Measurements from ENCODE around the gene CYSLTR2. TPM values are rescaled to one million over a fixed set of nuclear protein-coding genes. Genes with fewer than 3 reads are reported as not detected.

CYSLTR2 gene
- total and polyA plus RNA-seq, 2 of the 8 experiments (the other 6 are each of a cell fraction or from before 2014, with no cell fraction given): not detected

- peaks cover 0 to 4% (median 0%) of the 10 kb centered on the region in 4 experiments; a peak in 1 of 7 replicates for H3K4me1 ChIP-seq (replicated peaks in 1 of 4; ENCODE audit: control insufficient read depth in 3 of 4, insufficient read depth in 4 of 4, low read length in 3 of 4)
- CTCF ChIA-PET (ENCODE audit: partially characterized antibody): no interaction called here
- H4K5ac ChIP-seq (ENCODE audit: insufficient read length, low read depth, low read length): no peak overlapping the region
- no peak overlapping the region for H3K18ac ChIP-seq (ENCODE audit: extremely low read depth, low read length)
- no peak overlapping the region for H2BK12ac ChIP-seq (ENCODE audit: low read depth, low read length)
- no peak overlapping the region for H3K4ac ChIP-seq (replicated peaks; ENCODE audit: insufficient read length, low read depth, low read length)
- H3K56ac ChIP-seq (replicated peaks; ENCODE audit: insufficient read length, low read depth, low read length): no peak overlapping the region
- no peak overlapping the region for H3K4me3 ChIP-seq (ENCODE audit: extremely low read depth in 1 of 4, insufficient read depth in 2 of 4, low read depth in 3 of 4, low read length in 4 of 4)
- no peak overlapping the region for H4K91ac ChIP-seq (replicated peaks; ENCODE audit: insufficient read length, low read length)
- H2BK15ac ChIP-seq (ENCODE audit: low read length): no peak overlapping the region
- no peaks in the 10 kb centered on the region for H3K23me2 ChIP-seq (ENCODE audit: low read depth, low read length)
- H2AK5ac ChIP-seq (ENCODE audit: low read depth, low read length): no peak overlapping the region
- 91% methylated on average over 2 of the region's 2 CpGs; no CpG with 5 or more reads in 1 of the 2 experiments for WGBS, 2 experiments (ENCODE audit: extremely low coverage in 1 of 2, insufficient coverage in 1 of 2, insufficient read length in 1 of 2, insufficient replicate concordance in 2 of 2, low coverage in 1 of 2, low lambda C conversion rate in 2 of 2, missing lambda C conversion rate in 1 of 2)
- H3K9me3 ChIP-seq (ENCODE audit: insufficient read depth in 2 of 2, low read depth in 1 of 2, low read length in 1 of 2): peaks cover 13 to 19% of the 10 kb centered on the region in 2 experiments; a peak in 3 of 4 replicates
- no peak overlapping the region for H3K4me2 ChIP-seq (ENCODE audit: insufficient read depth in 1 of 2, low read depth in 2 of 2, low read length in 2 of 2)
- no peak overlapping the region for H2BK5ac ChIP-seq (ENCODE audit: low read depth, low read length)
- no peak overlapping the region for H3K23ac ChIP-seq (ENCODE audit: insufficient read length)
- FAIRE-seq (no peak), DNase-seq (ENCODE audit: low read depth in 1 of 2, low spot score in 2 of 2) (no peak)
- POLR2A ChIA-PET (ENCODE audit: partially characterized antibody): no interaction called here
- H2AFZ ChIP-seq (ENCODE audit: low read length): no peak overlapping the region
- H3K14ac ChIP-seq (ENCODE audit: insufficient read length): no peak overlapping the region
- H3K9ac ChIP-seq (replicated peaks in 1 of 4; ENCODE audit: extremely low read depth in 1 of 4, low read depth in 3 of 4, low read length in 3 of 4): no peak overlapping the region
- H3K36me3 ChIP-seq (ENCODE audit: control insufficient read depth in 2 of 4, insufficient read depth in 4 of 4, low read length in 3 of 4): no peaks in the 10 kb centered on the region
- no peak overlapping the region for H3K27ac ChIP-seq (ENCODE audit: low read depth, low read length)
- no peak overlapping the region for H2BK20ac ChIP-seq (ENCODE audit: low read length)
- H4K8ac ChIP-seq (ENCODE audit: extremely low read depth, insufficient read depth, low read length): no peak overlapping the region
- no peak overlapping the region for H2BK120ac ChIP-seq (replicated peaks; ENCODE audit: low read depth, low read length)
- no peaks in the 10 kb centered on the region for H4K20me1 ChIP-seq (replicated peaks in 1 of 2; ENCODE audit: control insufficient read depth in 1 of 2, insufficient read depth in 2 of 2, low read length in 2 of 2)
- H3K27me3 ChIP-seq (replicated peaks in 1 of 4; ENCODE audit: control insufficient read depth in 3 of 4, extremely low read depth in 1 of 4, insufficient read depth in 3 of 4, low read length in 3 of 4): no peaks in the 10 kb centered on the region
- H3K79me2 ChIP-seq (ENCODE audit: control insufficient read depth in 1 of 2, insufficient read depth in 2 of 2, low read length in 2 of 2): no peaks in the 10 kb centered on the region
- H3K79me1 ChIP-seq (ENCODE audit: low read depth, low read length): no peaks in the 10 kb centered on the region
- TF ChIP-seq POLR2A (IDR thresholded peaks at IDR 0.05; ENCODE audit: control extremely low read depth in 1 of 2, low read depth in 2 of 2, low read length in 2 of 2) (no peak), EZH2 (IDR thresholded peaks at IDR 0.05; ENCODE audit: low read depth, low read length, severe bottlenecking) (no peak), HDAC2 (IDR thresholded peaks at IDR 0.05; ENCODE audit: borderline replicate concordance in 1 of 2, low read depth in 2 of 2, low read length in 2 of 2) (no peak)
Measured at GRCh38 chr13:48709213-48709612, 55.5 kb downstream of the CYSLTR2 start.
